HuH-7.5 (cell line): ENCODE measurements around the gene C19orf33.

Experiments used
- DNase-seq: peaks from one replicate; pipeline ENCODE4 v3.0.0; 2011; ENCODE audit warnings: low spot score

C19orf33 gene

GRCh38 chr19:38280030-38280921 lies 23.8 kb upstream of the C19orf33 start:
- no peak for DNase-seq

GRCh38 chr19:38281811-38282566 lies 22.1 kb upstream of the C19orf33 start:
- no peak for DNase-seq

GRCh38 chr19:38283271-38283670 lies 20.8 kb upstream of the C19orf33 start:
- DNase-seq: no peak

GRCh38 chr19:38284422-38284821 lies 19.6 kb upstream of the C19orf33 start:
- no peak for DNase-seq

- DNase-seq: no peak
Observed at GRCh38 chr19:38285567-38285966, 18.5 kb upstream of the C19orf33 start.

- no peak for DNase-seq
Observed at GRCh38 chr19:38287604-38288003, 16.4 kb upstream of the C19orf33 start.

GRCh38 chr19:38288123-38288855 lies 15.8 kb upstream of the C19orf33 start:
- no peak for DNase-seq

GRCh38 chr19:38289955-38290354 lies 14.1 kb upstream of the C19orf33 start:
- no peak for DNase-seq

- no peak for DNase-seq
Observed at GRCh38 chr19:38290631-38291147, 13.4 kb upstream of the C19orf33 start.

- DNase-seq: no peak
Observed at GRCh38 chr19:38291855-38292254, 12.2 kb upstream of the C19orf33 start.

- DNase-seq: no peak
Observed at GRCh38 chr19:38293281-38293680, 10.8 kb upstream of the C19orf33 start.

GRCh38 chr19:38294090-38294489 lies 10.0 kb upstream of the C19orf33 start:
- DNase-seq: no peak

- DNase-seq: no peak
Observed at GRCh38 chr19:38298821-38299680, 5.0 kb upstream of the C19orf33 start.

- no peak for DNase-seq
Observed at GRCh38 chr19:38304352-38304865, 358 bp downstream of the C19orf33 start.

GRCh38 chr19:38304866-38305429 lies 897 bp downstream of the C19orf33 start:
- DNase-seq: peak; percentile 65

GRCh38 chr19:38306236-38306635 lies 2.2 kb downstream of the C19orf33 start:
- no peak for DNase-seq

GRCh38 chr19:38307076-38307475 lies 3.0 kb downstream of the C19orf33 start:
- DNase-seq: no peak

GRCh38 chr19:38307597-38307996 lies 3.5 kb downstream of the C19orf33 start:
- DNase-seq: no peak

- DNase-seq: no peak
Observed at GRCh38 chr19:38308006-38308766, 4.1 kb downstream of the C19orf33 start.
